HG02973 (cell line): ENCODE data around the gene KRTAP12-1.
"Not testable (repeated sequence)": the region's sequence is repeated elsewhere in the genome, so short reads cannot be mapped to it uniquely, and the experiment has no call there.

Experiments used
- ATAC-seq: cut with Tn5 transposase; IDR thresholded peaks from one replicate; pipeline ENCODE4 v1.9.1; 2021; ENCODE audit warnings: moderate library complexity; ENCODE audit not compliant: unreplicated experiment

Gene KRTAP12-1

GRCh38 chr21:44648557-44649311 lies 33.2 kb downstream of the KRTAP12-1 start:
- no peak for ATAC-seq

DNA sequence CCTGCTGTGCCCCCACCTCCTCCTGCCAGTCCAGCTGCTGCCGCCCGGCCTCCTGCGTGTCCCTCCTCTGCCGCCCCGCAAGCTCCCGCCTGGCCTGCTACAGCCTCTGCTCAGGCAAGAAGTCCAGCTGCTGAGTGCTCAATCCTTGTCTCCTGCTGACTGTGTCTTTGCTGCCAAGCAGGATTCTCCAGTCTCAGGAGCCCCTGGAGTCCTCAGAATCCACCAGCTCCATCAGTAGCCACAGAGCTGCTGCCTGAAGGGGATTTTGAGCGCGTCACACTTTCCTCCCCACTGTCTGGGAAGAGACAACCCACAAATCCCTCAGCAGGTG lies 34.8 kb downstream of the KRTAP12-1 start:
- no peak for ATAC-seq

DNA sequence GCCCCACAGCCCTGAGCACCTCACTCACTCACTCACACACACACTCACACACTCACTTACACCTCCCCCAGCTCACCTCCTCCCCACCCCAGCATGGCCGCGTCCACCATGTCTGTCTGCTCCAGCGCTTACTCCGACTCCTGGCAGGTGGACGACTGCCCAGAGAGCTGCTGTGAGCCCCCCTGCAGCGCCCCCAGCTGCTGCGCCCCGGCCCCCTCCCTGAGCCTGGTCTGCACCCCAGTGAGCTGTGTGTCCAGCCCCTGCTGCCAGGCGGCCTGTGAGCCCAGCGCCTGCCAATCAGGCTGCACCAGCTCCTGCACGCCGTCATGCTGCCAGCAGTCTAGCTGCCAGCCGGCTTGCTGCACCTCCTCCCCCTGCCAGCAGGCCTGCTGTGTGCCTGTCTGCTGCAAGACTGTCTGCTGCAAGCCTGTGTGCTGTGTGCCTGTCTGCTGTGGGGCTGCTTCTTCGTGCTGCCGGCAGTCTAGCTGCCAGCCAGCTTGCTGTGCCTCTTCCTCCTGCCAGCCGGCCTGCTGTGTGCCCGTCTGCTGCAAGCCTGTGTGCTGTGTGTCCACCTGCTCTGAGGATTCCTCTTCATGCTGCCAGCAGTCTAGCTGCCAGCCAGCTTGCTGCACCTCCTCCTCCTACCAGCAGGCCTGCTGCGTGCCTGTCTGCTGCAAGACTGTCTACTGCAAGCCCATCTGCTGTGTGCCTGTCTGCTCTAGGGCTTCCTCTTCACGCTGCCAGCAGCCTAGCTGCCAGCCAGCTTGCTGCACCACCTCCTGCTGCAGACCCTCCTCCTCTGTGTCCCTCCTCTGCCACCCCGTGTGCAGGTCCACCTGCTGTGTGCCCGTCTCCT lies 35.4 kb downstream of the KRTAP12-1 start, which contains the start of gene KRTAP10-11:
Gene KRTAP10-11 (plus strand): TSS at position 49 of the 856 bp plus-strand sequence. CDS start 45 bp downstream, at position 94.
- not testable (repeated sequence) for ATAC-seq

DNA sequence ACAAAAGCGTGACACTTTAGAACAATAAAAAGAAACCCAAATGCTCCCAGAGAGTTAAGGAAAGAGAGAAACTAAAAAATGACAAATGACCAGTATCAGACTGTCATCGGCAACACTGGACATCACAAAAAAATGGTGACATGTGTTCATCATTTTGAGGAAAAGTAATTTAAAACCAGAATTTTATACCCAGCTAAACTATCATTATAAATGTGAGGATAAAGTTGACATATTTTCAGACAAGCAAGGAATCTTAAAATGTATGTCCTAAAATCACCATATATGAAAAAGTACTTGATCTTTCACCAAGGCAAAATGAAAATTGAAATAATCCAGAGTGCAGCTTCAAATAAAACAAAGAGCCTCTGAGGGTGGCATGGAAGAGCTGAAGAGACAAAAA lies 37.1 kb downstream of the KRTAP12-1 start:
- ATAC-seq: no peak

- ATAC-seq: no peak
Measured at GRCh38 chr21:44643741-44644310, 38.1 kb downstream of the KRTAP12-1 start.

DNA sequence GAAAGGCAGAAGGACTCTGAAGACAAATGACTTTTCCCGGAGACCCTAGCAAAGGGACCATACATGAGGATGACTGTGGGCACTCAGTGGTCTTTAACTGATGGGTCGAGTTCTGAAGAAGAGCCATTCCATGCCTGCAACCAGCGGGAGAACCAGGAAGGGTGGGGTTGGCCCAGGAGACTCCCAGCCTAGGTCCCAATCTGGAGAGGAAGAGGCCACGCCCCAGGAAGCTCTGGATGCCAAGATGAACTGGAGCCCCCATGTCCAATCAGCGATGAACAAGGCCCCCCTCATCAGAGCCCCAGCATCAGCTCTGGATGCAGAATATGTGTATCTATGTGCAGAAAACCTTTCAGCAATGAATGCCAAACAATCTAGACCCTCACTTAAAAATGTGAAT lies 41.2 kb downstream of the KRTAP12-1 start:
- ATAC-seq: no peak

DNA sequence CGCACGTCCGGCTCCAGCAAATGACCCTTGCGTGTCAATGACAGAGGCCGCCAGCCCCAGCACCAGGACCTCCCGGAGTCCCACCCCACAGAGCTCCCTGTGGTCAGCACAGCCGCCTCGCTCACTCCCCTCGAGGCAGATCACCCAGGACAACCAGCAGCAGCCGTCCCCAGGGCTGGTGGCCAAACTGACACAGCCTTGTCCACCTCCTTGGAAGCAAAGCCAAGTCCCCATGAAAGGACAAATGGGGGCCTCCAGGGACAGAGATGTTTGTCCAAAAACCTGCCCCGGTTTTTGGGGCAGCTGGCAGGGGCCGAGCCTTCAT lies 42.7 kb downstream of the KRTAP12-1 start:
- ATAC-seq: no peak

- not testable (repeated sequence) for ATAC-seq
Measured at GRCh38 chr21:44638506-44639330, 43.2 kb downstream of the KRTAP12-1 start.

GRCh38 chr21:44637851-44638348 lies 44.1 kb downstream of the KRTAP12-1 start:
- not testable (repeated sequence) for ATAC-seq

GRCh38 chr21:44637018-44637850 lies 44.7 kb downstream of the KRTAP12-1 start, which contains the start of gene KRTAP10-10:
KRTAP10-10 (plus strand) TSS chr21:44637356; CDS start chr21:44637418, 62 bp downstream.
- ATAC-seq: no peak

- ATAC-seq: no peak
Measured at GRCh38 chr21:44636209-44637017, 45.5 kb downstream of the KRTAP12-1 start.

GRCh38 chr21:44632067-44632466 lies 49.9 kb downstream of the KRTAP12-1 start:
- ATAC-seq: no peak
